ENCODE results near the gene SMYD3. TPM values are rescaled to one million over a fixed set of nuclear protein-coding genes. Genes with fewer than 3 reads are reported as not detected.

Gene SMYD3
- total and polyA plus RNA-seq, 10 of the 15 experiments (the other 5 are each of a cell fraction or from before 2014, with no cell fraction given): 18.3 to 54.0 (median 24.8) TPM

GRCh38 chr1:246329900-246330299 is 177.2 kb downstream of the SMYD3 start (continued):
- no peak for TF ChIP-seq PRDM15 (CRISPR knock-in tag; IDR thresholded peaks at IDR 0.05)
- peak; percentile 88; the same call in 1 of the 2 replicates for TF ChIP-seq ZBED1 (IDR thresholded peaks at IDR 0.05; ENCODE audit: borderline replicate concordance)
- no peak for TF ChIP-seq ASH2L (IDR thresholded peaks at IDR 0.05; ENCODE audit: borderline replicate concordance, low read depth)
- TF ChIP-seq SMC3 (IDR thresholded peaks at IDR 0.05; ENCODE audit: borderline replicate concordance, low read length): no peak
- TF ChIP-seq NR2F1 (conservative IDR thresholded peaks at IDR 0.05): peak; percentile 83
- TF ChIP-seq RELB (IDR thresholded peaks at IDR 0.05; ENCODE audit: low read depth): peak; percentile 93
- no peak for TF ChIP-seq IRF3 (IDR thresholded peaks at IDR 0.05)
- no peak for TF ChIP-seq TARDBP (IDR thresholded peaks at IDR 0.05; ENCODE audit: borderline replicate concordance)
- no peak for TF ChIP-seq FOXK2 (IDR thresholded peaks at IDR 0.05)
- no peak for TF ChIP-seq MYB (IDR thresholded peaks at IDR 0.05; ENCODE audit: borderline replicate concordance, low read depth, low read length)
- no peak for TF ChIP-seq ZNF592 (IDR thresholded peaks at IDR 0.05)
- no peak for TF ChIP-seq POLR2AphosphoS2 (IDR thresholded peaks at IDR 0.05; ENCODE audit: low read depth, low read length)
- TF ChIP-seq RB1 (IDR thresholded peaks at IDR 0.05; ENCODE audit: borderline replicate concordance): no peak
- TF ChIP-seq EP300 (IDR thresholded peaks at IDR 0.05; ENCODE audit: borderline replicate concordance in 1 of 2, control insufficient read depth in 1 of 2, low read depth in 2 of 2, low read length in 2 of 2): peak; percentile 85 to 90
- no peak for TF ChIP-seq USF2 (IDR thresholded peaks at IDR 0.05; ENCODE audit: borderline replicate concordance, low read depth, low read length)
- TF ChIP-seq NRF1 (conservative IDR thresholded peaks at IDR 0.05; ENCODE audit: low read depth, low read length): no peak
- TF ChIP-seq ZNF217 (IDR thresholded peaks at IDR 0.05): 0 out of 2 replicates have a peak, but pooled peaks have one; percentile 38
- peak; percentile 87 for TF ChIP-seq EED (IDR thresholded peaks at IDR 0.05; ENCODE audit: low read depth)
- TF ChIP-seq TAF1 (IDR thresholded peaks at IDR 0.05; ENCODE audit: borderline replicate concordance, low read depth, low read length): no peak
- no peak for TF ChIP-seq JUND (IDR thresholded peaks at IDR 0.05; ENCODE audit: low read depth, low read length)
